ENCODE measurements around the gene MTOR.

The MTOR gene

DNA sequence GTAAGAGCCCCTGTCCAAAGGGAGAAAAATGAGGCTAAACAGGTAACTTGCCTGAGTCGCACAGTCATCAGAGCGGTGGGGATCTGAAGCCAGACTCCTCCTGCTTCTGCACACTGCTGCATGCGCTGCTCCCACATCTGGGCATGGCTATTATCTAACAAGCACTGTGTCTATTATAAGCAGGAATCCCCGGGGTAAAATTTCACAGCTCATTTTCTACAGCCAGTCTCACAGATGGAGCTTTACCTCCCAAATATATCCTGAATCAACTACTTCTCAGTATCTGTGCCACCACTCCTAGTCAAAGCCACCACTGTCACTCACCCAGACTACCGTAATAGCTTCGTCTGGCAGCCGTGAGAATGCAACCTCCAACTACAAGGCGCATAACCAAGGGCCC lies 9.8 kb downstream of the MTOR start:
- no peak overlapping the region for H2AFZ ChIP-seq (ENCODE audit: low read length)
- TF ChIP-seq, protein P1, sequence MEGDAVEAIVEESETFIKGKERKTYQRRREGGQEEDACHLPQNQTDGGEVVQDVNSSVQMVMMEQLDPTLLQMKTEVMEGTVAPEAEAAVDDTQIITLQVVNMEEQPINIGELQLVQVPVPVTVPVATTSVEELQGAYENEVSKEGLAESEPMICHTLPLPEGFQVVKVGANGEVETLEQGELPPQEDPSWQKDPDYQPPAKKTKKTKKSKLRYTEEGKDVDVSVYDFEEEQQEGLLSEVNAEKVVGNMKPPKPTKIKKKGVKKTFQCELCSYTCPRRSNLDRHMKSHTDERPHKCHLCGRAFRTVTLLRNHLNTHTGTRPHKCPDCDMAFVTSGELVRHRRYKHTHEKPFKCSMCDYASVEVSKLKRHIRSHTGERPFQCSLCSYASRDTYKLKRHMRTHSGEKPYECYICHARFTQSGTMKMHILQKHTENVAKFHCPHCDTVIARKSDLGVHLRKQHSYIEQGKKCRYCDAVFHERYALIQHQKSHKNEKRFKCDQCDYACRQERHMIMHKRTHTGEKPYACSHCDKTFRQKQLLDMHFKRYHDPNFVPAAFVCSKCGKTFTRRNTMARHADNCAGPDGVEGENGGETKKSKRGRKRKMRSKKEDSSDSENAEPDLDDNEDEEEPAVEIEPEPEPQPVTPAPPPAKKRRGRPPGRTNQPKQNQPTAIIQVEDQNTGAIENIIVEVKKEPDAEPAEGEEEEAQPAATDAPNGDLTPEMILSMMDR (conservative IDR thresholded peaks at IDR 0.05; ENCODE audit: low read length) = no peak
- no peak for TF ChIP-seq EZH2phosphoT487 (IDR thresholded peaks at IDR 0.05; ENCODE audit: borderline replicate concordance)
- H3F3A ChIP-seq (ENCODE audit: low read depth) = no peaks in the 10 kb centered on the region
- no peak overlapping the region for H3K4me3 ChIP-seq (ENCODE audit: low read length, poor library complexity, severe bottlenecking)
- no peak overlapping the region for H3K9ac ChIP-seq (ENCODE audit: low read depth, low read length, poor library complexity, severe bottlenecking)
- H3K27me3 ChIP-seq (ENCODE audit: insufficient read depth, low read length, poor library complexity, severe bottlenecking) = no peaks in the 10 kb centered on the region
- H3K79me2 ChIP-seq (ENCODE audit: insufficient read depth, low read length) = no peaks in the 10 kb centered on the region
- H3K9me3 ChIP-seq (ENCODE audit: insufficient read depth, low read depth, low read length) = no peaks in the 10 kb centered on the region
- no peaks in the 10 kb centered on the region for H3K4me1 ChIP-seq (ENCODE audit: insufficient read depth, low read length, poor library complexity, severe bottlenecking)
- H4K20me1 ChIP-seq (ENCODE audit: insufficient read depth, low read length, poor library complexity, severe bottlenecking) = no peaks in the 10 kb centered on the region
- H3K9me2 ChIP-seq (replicated peaks; ENCODE audit: low read depth, low read length) = no peaks in the 10 kb centered on the region
- no peak overlapping the region for H3K4me2 ChIP-seq (ENCODE audit: low read depth, low read length, poor library complexity, severe bottlenecking)
- H3K36me3 ChIP-seq (ENCODE audit: insufficient read depth, low read length) = peaks cover 67% of the 10 kb centered on the region; the same call in 1 of the 2 replicates

DNA sequence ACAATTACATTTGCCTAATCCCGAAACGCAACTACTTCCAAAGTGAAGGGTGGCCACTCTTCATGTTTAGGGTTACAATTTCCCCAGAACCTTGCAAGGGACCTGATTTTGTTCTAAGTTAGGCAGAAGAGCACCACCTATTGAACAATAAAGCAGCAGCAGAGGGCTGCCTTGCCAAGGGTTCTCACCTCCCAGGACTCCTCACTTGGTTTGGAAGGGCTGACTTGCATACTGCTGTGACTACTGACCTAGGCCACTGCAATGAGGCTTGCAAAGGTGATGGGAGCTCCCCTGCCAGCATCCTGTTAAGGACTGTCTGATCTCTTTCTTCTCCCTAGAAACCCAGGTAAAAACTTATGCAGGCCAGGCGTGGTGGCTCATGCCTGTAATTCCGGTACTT lies 14.2 kb downstream of the MTOR start:
- no peaks in the 10 kb centered on the region for H3K79me2 ChIP-seq (ENCODE audit: insufficient read depth, low read length)
- H4K20me1 ChIP-seq (ENCODE audit: insufficient read depth, low read length, poor library complexity, severe bottlenecking) = no peaks in the 10 kb centered on the region
- no peak for TF ChIP-seq EZH2phosphoT487 (IDR thresholded peaks at IDR 0.05; ENCODE audit: borderline replicate concordance)
- TF ChIP-seq, protein P1 (conservative IDR thresholded peaks at IDR 0.05; ENCODE audit: low read length) = peak; percentile 20; the same call in 1 of the 2 replicates
- peaks cover 61% of the 10 kb centered on the region; the same call in 1 of the 2 replicates for H3K36me3 ChIP-seq (ENCODE audit: insufficient read depth, low read length)
- no peaks in the 10 kb centered on the region for H3K9me2 ChIP-seq (replicated peaks; ENCODE audit: low read depth, low read length)
- H3K4me3 ChIP-seq (ENCODE audit: low read length, poor library complexity, severe bottlenecking) = no peak overlapping the region
- H3K9me3 ChIP-seq (ENCODE audit: insufficient read depth, low read depth, low read length) = no peaks in the 10 kb centered on the region
- H3K27me3 ChIP-seq (ENCODE audit: insufficient read depth, low read length, poor library complexity, severe bottlenecking) = no peaks in the 10 kb centered on the region
- H3F3A ChIP-seq (ENCODE audit: low read depth) = no peaks in the 10 kb centered on the region
- no peak overlapping the region for H2AFZ ChIP-seq (ENCODE audit: low read length)
- H3K4me2 ChIP-seq (ENCODE audit: low read depth, low read length, poor library complexity, severe bottlenecking) = no peak overlapping the region
- H3K9ac ChIP-seq (ENCODE audit: low read depth, low read length, poor library complexity, severe bottlenecking) = no peak overlapping the region
- H3K4me1 ChIP-seq (ENCODE audit: insufficient read depth, low read length, poor library complexity, severe bottlenecking) = no peaks in the 10 kb centered on the region

DNA sequence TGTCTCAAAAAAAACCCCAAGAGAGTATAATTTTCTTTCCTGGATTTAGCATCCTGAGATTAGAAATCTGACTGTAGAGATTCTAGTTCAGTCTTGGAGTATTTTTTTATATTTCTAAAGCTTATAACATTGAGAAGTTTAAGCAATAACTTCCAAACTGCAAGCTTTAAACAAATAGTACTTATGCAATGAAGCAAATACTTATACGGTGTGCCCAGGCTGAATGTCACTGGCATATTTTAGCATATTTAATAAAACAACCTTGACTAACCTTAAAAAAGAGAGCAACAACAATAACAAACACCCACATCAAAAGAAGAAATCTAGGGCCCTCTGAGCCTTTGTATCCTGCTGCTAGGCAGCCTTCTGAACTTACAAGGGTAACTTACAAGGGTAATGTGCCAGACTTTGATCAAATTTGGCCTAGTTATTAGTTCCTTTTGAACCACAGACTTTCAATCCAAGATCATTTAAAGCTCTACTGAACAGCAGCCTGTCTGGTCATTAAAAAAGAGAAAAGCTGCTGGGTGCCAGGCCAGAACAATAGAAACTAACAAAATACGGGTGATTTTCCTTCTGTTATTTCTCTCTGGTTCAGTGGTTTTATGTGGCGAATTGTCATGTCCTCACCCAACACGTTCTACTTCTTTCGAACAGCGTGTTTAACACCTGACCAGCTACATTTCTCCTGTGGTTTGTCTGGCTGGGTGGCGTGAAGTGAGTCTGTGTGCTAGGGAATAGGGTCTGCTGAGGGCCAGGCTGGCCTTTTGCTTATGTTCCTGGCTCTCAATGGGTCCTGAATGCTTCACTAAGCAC lies 16.2 kb downstream of the MTOR start:
- no peaks in the 10 kb centered on the region for H3K9me2 ChIP-seq (replicated peaks; ENCODE audit: low read depth, low read length)
- no peak overlapping the region for H3K9ac ChIP-seq (ENCODE audit: low read depth, low read length, poor library complexity, severe bottlenecking)
- peaks cover 63% of the 10 kb centered on the region for H3K36me3 ChIP-seq (ENCODE audit: insufficient read depth, low read length)
- no peak for TF ChIP-seq EZH2phosphoT487 (IDR thresholded peaks at IDR 0.05; ENCODE audit: borderline replicate concordance)
- TF ChIP-seq, protein P1 (conservative IDR thresholded peaks at IDR 0.05; ENCODE audit: low read length) = no peak
- no peaks in the 10 kb centered on the region for H3F3A ChIP-seq (ENCODE audit: low read depth)
- H4K20me1 ChIP-seq (ENCODE audit: insufficient read depth, low read length, poor library complexity, severe bottlenecking) = no peaks in the 10 kb centered on the region
- H3K79me2 ChIP-seq (ENCODE audit: insufficient read depth, low read length) = no peaks in the 10 kb centered on the region
- no peak overlapping the region for H3K4me2 ChIP-seq (ENCODE audit: low read depth, low read length, poor library complexity, severe bottlenecking)
- no peak overlapping the region for H3K4me3 ChIP-seq (ENCODE audit: low read length, poor library complexity, severe bottlenecking)
- H3K4me1 ChIP-seq (ENCODE audit: insufficient read depth, low read length, poor library complexity, severe bottlenecking) = no peaks in the 10 kb centered on the region
- H3K27me3 ChIP-seq (ENCODE audit: insufficient read depth, low read length, poor library complexity, severe bottlenecking) = no peaks in the 10 kb centered on the region
- no peak overlapping the region for H2AFZ ChIP-seq (ENCODE audit: low read length)
- H3K9me3 ChIP-seq (ENCODE audit: insufficient read depth, low read depth, low read length) = no peaks in the 10 kb centered on the region
